GM12892 (cell line): ENCODE measurements around the gene SYCP3.

Source experiments
- POLR2A ChIP-seq: IDR thresholded peaks from 2 replicates; pipeline ENCODE4 v1.6.1; 2011; ENCODE audit warnings: low read depth, low read length, control low read depth
- POLR2AphosphoS5 ChIP-seq: IDR thresholded peaks from 2 replicates; pipeline ENCODE4 v1.6.1; 2011; ENCODE audit warnings: low read depth, low read length, control low read depth
- TAF1 ChIP-seq: IDR thresholded peaks from 2 replicates; pipeline ENCODE4 v1.6.1; 2011; ENCODE audit warnings: low read depth, mild to moderate bottlenecking, control low read depth, low read length, borderline replicate concordance

- no peak for TF ChIP-seq POLR2A
- TF ChIP-seq TAF1: no peak
- TF ChIP-seq POLR2AphosphoS5: no peak
These were observed 36.6 kb upstream of the SYCP3 start for GRCh38 chr12:101775816-101776215.
